Epithelial cell of prostate (primary cell): ENCODE results near the gene BBS12.
A peak's percentile ranks its signal among the peaks of the same experiment; 100 is the strongest.
"Not testable (repeated sequence)": the region's sequence is repeated elsewhere in the genome, so short reads cannot be mapped to it uniquely, and the experiment has no call there.

ENCODE experiments used
- DNase-seq: peaks from one replicate; pipeline ENCODE4 v3.0.0-alpha.2; 2011; ENCODE audit warnings: low read depth, low spot score
- H3K27ac ChIP-seq: fragments of 450-650 bp; 2 replicates; pipeline ENCODE4 v1.5.1; 2017; ENCODE audit warnings: mild to moderate bottlenecking

The BBS12 gene

DNA sequence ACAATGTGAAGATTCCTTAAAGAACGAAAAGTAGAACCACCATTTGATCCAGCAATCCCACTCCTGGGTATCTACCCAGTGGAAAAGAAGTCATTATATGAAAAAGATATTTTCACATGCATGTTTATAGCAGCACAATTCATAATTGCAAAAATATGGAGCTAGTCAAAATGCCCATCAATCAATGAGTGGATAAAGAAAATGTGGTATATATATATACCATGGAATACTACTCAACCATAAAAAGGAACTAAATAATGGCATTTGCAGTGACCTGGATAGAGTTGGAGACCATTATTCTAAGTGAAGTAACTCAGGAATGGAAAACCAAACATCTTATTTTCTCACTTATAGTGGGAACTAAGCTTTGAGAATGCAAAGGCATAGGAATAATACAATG, 54.4 kb downstream of the BBS12 start:
- peak overlapping the region; percentile 85 for H3K27ac ChIP-seq
- DNase-seq = not testable (repeated sequence)

- no peak for DNase-seq
These were observed 55.4 kb downstream of the BBS12 start for GRCh38 chr4:122787940-122788339.

GRCh38 chr4:122788935-122789334, 56.4 kb downstream of the BBS12 start:
- DNase-seq = no peak
- no peak overlapping the region for H3K27ac ChIP-seq

More at GRCh38 chr4:122787940-122788339, 55.4 kb downstream of the BBS12 start:
- H3K27ac ChIP-seq = no peak overlapping the region

GRCh38 chr4:122793811-122794210, 61.3 kb downstream of the BBS12 start:
- H3K27ac ChIP-seq = peak overlapping the region; percentile 18
- no peak for DNase-seq
